AG09319 (cell line): Measurements from ENCODE around the gene MAD1L1.

Source experiments
- DNase-seq: peaks from one replicate; pipeline ENCODE4 v3.0.0-alpha.2; 2010; ENCODE audit warnings: low read depth; ENCODE audit errors: extremely low read depth
- CTCF ChIP-seq: IDR thresholded peaks from 2 replicates; pipeline ENCODE4 v1.5.1; 2011; ENCODE audit warnings: low read depth, mild to moderate bottlenecking, inconsistent platforms, low read length, moderate library complexity

MAD1L1 gene

GRCh38 chr7:1849351-1850041 is 383.2 kb downstream of the MAD1L1 start:
- no peak for DNase-seq
- no peak for TF ChIP-seq CTCF

DNA sequence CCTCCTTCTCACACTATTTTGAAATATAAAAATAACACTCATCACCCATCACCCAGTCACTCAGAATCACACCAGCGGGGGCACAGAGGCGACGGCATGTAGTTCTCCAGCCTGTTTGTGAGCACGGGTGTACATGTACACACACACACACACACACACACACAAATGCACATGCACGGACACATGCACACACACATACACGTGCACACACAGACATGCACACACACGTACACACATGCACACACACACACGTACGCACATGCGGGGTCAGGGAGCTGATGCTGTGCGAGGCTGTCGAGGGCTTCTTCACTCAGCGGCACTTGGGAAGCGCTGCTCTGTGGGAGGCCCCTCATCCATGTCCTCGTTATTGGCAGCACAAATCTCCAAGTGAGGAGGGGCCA is 383.8 kb downstream of the MAD1L1 start:
- TF ChIP-seq CTCF: no peak

GRCh38 chr7:1848013-1848640 is 384.6 kb downstream of the MAD1L1 start:
- TF ChIP-seq CTCF: no peak
- DNase-seq: no peak

More for the DNA sequence above, 383.8 kb downstream of the MAD1L1 start:
- no peak for DNase-seq

DNA sequence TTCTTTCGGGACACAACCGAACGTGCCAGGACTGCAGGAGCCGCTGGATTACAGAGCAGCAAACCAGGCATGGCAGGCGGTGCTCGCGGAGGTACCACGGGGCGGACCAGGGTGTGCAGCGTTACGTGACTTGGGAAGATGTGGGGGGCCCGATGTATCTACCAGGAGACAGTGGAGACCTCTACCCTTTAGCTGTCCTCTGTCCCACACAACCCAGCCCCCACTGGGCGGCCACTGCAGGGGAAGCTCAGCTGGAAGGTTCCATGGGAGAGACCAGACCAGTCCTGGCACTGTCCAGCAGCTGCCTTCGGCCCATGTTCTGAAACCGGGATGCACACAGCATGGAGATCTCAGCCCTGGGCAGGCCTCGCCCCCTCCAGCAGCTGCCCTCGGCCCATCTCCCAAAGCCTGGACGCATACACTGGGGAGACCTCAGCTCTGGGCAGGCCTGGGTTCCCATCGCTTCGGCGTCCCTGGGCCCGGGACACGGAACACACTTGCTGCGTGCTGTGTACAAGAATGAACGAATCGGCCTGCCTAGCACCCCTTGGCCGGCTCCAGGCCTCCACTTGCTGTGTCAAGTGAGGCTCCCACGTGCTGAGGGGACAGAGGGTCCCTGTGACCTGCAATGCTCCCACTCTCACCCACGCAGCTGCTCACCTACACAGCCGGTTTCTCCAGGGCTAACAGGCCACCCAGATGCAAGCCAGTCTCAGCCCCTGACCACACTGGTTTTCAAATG is 385.3 kb downstream of the MAD1L1 start:
- no peak for DNase-seq
- TF ChIP-seq CTCF: no peak

GRCh38 chr7:1846331-1847065 is 386.2 kb downstream of the MAD1L1 start:
- no peak for DNase-seq
- no peak for TF ChIP-seq CTCF

- no peak for TF ChIP-seq CTCF
- DNase-seq: no peak
Observed at GRCh38 chr7:1845536-1846311, 387.0 kb downstream of the MAD1L1 start.
